22Rv1 (cell line): Measurements from ENCODE around the gene PRR36.

Experiments
- ZFX ChIP-seq: fragments of 450-650 bp; IDR thresholded peaks from 2 replicates; pipeline ENCODE4 v1.6.1; 2017; ENCODE audit warnings: antibody characterized with exemption, borderline replicate concordance
- TF ChIP-seq, protein P1 (sequence below): fragments of 450-650 bp; IDR thresholded peaks from 2 replicates; pipeline ENCODE4 v1.5.1; 2017; ENCODE audit warnings: mild to moderate bottlenecking

GRCh38 chr19:7873304-7874075 lies 700 bp downstream of the PRR36 start:
- TF ChIP-seq, protein P1, sequence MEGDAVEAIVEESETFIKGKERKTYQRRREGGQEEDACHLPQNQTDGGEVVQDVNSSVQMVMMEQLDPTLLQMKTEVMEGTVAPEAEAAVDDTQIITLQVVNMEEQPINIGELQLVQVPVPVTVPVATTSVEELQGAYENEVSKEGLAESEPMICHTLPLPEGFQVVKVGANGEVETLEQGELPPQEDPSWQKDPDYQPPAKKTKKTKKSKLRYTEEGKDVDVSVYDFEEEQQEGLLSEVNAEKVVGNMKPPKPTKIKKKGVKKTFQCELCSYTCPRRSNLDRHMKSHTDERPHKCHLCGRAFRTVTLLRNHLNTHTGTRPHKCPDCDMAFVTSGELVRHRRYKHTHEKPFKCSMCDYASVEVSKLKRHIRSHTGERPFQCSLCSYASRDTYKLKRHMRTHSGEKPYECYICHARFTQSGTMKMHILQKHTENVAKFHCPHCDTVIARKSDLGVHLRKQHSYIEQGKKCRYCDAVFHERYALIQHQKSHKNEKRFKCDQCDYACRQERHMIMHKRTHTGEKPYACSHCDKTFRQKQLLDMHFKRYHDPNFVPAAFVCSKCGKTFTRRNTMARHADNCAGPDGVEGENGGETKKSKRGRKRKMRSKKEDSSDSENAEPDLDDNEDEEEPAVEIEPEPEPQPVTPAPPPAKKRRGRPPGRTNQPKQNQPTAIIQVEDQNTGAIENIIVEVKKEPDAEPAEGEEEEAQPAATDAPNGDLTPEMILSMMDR, result no peak
- TF ChIP-seq ZFX, result no peak
